SW 1271 (cell line): ENCODE measurements around the gene NEUROD2.
A peak's percentile ranks its signal among the peaks of the same experiment; 100 is the strongest.

Experiments used
- DNase-seq, 2 experiments: peaks; one replicate each; lab custom pipeline; 2025; lab: John Stamatoyannopoulos, UW

Gene NEUROD2

DNA sequence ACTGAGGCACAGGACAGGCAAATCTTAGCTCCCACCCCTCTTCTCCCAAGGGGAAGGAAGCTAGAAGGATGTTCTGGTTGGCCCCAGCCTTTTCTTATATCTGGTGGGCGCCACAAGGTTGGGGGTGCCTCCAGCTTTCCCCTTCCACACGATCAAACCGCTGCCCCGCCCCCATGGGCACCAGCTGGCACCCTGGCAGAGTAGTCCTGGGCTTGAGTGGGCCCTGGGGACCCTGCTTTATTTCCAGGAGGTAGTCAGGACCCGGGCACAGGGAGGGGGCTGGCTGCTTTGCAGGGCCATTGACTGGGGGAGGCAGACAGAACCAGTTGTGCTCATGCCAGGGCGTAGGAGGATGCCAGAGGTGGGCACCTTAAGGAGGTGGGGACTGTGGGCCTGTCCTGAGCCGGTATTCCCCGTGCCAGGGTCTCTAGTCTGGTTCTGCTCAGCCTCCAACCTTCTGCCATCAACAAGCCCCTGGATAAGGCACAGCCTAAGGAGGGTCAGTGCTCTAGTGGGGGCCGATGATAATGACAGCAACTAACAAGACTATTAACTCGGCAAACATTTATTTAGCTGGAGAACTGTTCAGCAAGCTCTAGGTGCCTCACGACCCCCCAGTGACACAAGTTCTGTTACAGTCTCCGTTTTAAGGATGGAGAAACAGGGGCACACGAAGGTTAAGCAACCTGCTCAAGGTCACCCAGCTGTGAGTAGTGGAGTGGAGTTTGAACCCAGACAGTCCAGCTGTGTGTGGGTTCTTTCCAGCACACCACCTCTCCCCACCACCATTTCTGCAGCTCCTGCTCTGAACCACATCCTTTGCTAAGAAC lies 11.5 kb upstream of the NEUROD2 start:
- no peak for DNase-seq

DNA sequence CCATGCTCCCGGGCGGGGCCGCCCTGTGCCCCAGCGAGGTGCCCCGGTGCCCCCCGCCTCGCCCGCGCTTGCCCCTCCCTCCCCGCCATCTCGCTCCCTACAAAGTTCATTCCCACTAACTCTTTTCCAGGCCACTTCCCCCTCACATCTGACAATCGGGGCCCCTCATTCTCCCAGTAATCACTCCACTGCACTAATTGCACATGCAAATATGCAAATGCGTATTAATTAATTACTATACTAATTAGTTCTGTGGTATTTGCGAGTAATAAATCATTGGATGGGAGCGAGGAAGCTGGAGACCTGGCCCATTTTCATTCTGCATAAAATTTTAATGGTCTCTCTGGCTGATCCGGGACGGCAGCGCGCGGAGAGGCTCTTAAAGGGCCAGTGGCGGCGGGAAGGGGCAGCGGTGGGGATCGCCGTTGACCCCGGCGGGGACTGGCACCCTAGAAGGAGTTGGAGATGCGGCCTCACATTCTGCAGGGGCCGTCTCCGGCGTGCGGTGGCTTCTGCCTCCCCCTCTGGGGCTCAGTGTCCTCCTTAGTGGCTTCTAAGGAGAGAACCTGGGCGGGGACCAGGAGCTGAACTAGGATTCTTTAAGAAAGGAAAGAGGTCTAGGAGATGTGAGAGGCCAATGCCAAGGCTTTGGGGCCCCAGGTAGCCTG lies 10.7 kb upstream of the NEUROD2 start:
- peak in 1 of 2 experiments; percentile 49 for DNase-seq

DNA sequence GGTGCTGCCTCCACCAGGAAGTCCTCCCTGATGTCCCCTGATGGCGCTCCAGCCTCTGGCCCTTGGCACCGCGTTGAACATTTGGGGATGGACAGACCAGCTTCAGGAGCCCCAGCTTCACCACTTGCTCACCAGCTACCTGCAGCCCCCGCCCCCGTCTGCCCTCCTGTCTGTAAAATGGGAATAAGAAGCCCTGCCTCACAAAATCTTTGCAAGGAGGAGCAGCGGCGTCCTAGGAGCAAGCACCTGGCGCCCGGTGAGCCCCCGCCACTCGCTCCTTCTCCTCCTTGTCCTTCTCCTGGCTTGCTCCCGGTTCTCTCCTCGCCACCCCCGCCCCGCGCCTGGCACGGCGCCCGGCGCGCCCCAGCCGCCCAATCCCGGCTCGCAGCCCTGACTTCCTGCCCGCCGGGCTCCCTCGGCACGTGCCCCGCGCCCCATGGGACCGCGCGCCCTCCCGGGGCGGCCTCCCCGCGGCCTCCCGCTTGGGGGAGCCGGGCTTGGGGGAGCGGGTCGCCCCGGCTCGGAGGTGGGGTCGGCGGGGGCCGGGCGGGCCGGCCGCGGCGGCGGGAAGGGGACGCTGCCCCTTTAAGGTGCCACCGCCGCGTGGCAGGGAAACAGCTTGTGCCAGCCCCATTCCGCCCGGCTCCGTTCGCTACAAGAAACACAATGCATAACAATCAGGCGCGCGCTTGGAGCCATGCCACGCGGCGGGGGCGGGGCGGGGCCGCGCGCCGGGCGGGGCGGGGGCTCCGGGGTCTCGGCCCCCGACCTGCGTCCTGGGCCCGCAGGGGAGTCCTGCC lies 9.9 kb upstream of the NEUROD2 start:
- DNase-seq = peak in 1 of 2 experiments; percentile 46

DNA sequence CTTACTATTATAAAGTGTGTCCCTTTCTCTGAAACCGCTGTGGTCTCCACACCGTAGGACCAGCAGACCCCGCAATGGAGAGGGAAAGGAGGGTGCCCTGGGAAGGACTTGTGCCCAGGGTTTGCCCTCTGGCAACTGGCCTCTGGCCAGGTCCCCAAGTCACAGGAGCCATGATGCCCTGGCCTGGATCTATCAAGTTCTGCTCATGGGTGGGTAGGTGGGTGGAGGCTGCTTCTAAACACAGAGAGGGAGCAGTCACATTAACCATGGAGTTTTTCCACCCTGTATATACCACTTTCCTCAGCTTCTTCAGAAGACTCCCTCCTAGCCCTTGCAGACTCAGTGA lies 9.4 kb upstream of the NEUROD2 start:
- DNase-seq = no peak

DNA sequence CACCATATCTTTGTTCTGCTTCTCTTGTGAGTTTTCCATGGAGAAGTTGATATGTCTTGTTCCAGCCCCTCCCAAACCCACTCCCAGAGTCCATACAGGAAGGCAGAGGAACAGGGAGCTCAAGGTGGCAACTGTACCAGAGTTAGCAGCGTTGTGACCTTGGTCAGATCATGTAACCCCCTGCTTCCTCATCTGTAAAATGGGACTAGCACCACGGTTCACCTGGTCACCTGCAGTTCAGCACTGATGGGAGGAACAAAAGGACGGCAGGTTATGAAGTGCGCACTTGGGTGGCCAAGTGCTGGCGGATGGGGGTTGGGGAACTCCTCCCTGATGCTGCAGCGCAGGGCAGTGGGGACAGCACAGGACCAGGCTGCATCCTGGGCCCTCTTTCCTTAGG lies 7.7 kb upstream of the NEUROD2 start:
- no peak for DNase-seq

DNA sequence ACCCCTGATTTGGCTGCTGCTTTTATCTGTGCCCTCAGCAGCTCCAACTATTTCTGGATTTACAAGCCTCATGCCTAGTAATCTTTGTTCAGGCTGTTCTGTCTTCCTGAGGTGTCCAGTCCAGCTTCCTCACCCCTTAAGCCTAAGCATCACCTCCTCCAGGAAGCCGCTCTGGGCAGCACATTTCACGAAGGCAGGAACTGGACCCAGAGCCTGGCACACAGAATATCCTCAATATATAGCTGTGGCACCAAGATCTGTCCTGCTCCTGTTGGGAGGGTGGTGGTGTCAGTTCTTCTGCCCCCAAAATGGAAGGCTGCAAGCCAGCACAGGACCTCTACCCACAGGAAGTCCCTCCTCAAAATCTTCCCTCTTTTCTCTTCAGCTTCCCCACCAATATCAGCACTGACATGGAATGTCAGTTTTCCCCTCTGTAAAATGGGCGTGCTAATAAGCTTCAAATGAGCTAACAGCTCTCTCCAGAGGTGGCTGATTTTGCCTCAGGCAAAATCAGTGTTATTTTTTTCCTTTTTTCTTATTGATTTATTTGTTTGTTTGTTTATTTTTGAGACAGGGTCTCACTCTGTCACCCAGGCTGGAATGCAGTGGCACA lies 6.9 kb upstream of the NEUROD2 start:
- DNase-seq = no peak

DNA sequence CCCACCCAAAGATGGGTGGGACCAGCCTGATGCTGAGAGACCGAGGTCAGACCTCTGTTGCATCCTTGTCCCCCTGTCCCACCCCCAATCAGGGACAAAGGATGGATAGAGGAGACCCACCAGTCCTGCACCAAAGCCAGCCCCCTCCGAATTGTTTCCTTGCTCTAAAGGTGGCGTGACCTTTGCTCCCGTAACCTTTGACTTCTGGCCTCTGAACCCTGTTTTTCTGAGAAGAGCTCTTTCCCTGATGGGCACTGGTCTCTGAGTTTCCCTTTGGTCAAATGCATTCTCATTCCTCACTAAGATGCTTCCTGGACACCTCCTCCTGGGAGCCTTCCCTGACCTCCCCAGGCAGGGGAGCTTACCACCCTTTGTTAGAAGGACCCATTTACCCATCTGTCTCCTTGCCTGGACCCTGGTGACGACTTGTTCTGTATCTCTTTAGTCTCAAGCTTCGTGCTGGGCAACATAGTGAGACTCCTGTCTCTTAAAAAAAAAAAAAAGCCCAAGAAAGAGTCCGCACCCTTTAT lies 5.3 kb upstream of the NEUROD2 start:
- DNase-seq = no peak

DNA sequence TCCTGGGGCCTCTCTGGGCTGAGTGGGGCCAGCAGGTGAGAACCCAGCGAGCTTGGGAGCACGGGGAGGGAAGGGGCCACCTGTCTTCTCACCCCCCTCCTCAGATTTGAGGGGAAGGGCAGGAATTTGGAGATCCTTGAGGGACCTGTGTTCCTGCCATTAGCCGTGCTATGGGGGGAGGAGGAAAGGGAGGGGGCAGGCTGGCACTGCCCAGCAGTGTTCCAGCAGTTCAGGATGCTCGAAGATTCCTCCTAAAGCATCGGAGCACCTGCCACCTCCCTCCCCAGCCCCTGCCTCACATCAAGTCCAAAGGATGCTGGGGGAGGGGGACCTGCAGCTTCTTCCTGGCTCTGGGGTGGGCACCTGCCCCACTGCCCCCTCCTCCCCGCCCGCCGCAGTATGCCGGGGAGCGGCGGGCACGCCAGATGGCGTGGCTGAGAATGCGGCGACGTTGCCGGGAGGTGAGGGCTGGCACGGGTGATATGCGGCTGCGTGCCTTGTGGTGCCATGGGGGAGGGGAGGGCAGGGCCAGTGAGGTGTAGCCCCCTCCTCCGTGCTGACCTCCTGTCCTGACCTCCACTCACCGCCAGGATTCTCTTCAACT lies 4.7 kb upstream of the NEUROD2 start:
- DNase-seq = no peak

DNA sequence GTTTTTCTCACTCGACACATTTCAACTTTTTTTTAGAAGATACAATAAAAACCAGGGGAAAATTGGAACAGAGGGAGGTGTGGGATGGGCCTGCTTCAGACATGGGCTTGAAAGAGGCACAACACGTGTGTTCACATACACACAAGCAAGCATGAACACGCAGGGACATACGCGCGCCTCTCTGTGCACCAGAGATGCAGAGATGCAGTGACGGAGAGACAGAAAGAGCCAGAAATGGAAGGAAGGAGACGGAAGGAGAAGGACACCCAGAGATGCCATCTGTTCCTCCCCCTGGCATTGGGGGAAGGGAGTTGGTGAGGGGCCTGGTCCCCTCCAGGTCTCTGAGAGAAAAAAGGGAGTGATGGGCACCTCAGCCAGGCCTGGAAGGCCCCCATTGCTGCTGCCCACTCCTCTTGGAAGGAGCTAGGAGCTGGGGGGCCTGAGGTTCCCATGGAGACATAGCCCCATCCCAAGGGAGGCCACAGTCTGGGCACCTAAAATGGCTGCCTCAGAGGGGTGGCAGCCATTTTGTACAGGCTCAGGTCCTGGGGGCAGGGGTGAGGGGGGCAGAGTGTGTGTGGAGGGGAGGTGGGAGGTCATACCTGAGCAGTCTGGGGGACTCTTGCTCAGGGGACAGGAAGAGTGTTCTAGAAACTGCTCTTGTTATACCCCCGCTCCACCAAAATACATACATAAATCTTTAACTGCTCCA lies 3.8 kb upstream of the NEUROD2 start:
- no peak for DNase-seq

DNA sequence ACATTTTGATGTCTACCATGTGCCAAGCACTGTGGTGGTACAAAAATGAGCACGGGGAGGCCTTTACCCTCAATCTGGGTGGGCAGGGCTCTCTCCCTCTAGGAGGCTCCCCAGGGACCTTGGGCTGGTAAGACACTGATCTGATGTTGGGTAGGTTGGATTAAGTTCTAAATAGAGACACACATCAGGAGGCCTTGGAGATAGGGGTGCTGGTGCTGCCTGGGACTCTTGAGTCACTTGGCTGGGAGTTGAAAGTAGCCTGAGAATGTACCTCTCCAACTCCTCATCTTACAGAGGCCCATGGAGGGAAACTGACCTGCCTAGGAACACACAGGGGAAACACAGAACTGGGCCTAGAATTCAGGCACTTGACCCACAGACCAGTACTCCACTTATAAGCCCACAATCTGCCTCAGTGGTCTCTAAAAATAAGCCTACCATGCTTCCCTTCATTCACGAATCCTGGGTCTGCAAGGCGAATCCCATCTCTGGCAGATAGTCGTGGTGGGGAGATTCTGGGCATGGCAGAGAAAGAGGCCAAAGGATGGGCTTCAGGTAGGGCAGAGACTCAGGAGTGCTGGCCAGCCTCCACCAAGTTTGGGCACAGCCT lies 1.8 kb upstream of the NEUROD2 start:
- no peak for DNase-seq

DNA sequence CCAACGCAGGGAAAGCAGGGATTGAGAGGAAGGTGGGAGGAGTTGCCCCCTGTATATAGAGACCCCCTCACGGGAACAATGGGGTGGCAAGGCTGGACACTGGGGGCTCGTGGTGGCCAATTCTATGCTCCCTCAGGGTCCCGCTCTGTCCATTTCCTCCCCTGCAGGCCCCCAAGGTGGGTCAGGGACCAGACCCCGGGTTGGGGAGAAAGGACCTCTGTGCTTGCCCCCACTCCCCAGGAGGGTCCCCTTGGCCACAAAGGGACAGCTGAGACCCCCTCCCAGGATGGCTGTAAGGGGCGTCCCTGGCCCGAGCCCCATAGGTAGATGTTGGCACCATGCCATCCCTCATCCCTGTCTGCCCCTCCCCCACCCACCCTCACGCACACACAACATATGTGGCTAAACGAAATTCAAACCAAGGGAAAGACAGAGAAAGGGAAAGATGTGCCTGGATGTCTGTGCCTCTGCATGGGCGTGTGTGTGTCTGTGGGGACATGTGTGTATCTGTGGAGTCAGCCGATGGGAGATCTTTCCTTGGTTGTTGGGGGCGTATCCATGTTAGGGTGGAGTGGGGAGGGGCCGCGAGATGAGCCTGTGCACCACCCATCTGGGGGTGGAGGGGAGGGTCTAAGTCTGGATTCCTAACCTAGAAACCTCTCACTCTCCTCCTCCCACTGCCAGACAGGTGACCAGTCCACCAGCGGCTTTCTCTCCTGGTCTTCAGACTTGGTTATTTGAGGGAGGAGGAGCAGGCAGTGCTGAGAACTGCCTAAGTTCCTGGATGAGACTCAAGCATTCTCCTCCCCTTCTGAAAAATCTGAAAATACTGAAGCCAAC lies 642 bp upstream of the NEUROD2 start:
- DNase-seq = no peak

DNA sequence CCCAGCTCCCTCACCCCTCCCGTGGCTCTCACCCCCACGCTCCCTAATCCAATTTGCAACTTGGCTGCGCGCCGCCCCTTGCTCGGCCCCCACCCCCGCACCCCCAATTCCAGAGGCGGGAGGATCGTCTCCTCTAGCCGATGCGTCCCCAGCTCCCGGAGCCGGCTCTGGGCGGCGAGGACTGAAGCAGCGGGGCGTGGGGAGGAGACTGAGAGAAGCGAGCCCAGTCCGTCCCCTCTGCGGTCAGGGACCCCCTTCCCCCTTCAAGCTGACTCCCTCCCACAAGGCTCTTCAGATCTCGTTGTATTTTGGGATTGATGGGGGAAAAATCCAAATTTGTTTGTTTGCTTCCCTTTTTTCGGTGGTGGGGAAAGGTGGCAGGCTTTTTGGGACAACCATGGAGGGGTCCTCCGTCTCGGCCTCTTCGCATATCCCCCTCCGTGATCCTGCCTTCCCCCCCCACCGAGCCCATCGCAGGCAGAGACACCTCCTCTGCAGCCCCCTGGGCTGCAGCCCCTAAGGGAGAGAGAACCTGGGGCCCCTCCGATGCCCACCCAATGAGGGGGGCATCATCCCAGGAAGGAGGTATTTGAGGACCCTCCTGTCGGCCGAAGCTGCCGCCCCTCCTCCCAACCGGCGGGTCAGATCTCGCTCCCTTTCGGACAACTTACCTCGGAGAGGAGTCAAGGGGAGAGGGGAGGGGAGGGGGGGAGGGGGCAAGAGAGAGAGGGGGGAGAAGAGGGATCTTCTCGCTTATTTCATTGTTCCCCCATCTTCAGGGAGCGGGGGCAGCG lies 466 bp downstream of the NEUROD2 start:
- no peak for DNase-seq

DNA sequence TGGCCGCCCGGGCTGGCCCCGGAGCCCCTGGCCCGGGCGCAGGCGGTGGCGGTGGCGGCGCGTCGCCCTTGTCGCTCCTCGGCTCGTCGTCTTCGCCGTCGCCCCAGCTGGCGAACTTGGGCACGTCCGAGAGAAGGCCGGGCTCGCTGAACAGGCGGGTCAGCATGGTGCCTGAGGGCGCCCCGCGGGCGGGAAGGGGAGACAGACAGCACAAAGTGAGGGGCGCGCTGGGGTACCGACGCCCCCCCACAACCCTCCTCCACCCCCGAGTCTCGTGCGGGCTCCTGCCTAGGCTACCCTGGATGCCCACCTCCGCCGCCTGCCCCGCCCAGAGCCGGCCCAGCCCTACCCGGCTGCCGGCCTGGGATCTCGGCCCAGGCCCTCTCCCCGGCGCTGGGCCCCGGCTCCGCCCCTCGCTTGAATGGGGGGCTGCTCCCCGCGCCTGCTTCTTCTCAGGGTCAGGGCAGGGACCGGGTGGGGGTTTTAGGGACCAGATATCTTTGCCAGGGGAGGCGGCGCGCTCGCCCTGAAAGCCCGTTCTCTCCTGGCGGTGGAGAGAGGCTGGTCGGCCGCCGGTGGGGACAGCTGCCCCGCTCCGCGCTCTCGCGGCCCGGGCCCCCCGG lies 1.2 kb downstream of the NEUROD2 start:
- DNase-seq = no peak

DNA sequence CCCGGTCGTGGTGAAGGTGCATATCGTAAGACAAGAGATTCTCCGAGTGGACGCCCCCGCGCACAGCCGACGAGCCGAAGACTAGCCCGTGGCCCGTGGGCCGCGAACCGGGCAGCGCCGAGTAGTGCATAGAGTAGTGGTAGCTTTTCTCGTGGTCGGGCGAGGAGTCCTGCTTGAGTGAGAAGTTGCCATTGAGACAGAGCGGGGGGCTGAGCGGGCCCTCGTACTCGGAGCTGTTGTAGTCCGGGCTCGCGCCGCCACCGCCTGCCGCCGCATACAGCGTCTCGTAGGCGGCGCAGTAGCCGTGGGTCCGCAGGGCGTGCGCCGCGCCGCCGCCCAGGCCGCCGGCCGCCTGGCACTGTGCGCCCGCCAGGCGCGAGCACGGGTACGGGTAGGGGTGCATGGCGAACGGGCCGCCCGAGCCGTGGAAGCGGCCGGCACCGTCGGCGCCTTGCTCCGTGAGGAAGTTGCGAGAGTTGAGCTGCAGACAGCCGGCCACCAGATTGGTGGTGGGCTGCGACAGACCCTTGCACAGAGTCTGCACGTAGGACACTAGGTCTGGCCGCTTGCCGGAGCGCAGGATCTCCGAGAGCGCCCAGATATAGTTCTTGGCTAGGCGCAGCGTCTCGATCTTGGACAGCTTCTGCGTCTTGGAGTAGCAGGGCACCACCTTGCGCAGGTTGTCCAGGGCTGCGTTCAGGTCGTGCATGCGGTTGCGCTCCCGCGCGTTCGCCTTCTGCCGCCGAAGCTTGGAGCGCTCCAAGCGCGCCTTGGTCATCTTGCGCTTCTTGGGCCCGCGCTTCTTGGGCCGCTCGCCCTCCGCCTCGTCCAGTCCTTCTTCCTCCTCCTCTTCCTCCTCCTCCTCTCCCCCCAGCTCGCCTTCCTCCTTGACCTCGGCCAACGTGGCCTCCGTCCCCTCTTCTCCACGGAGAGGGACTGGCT lies 2.0 kb downstream of the NEUROD2 start:
- peak in 1 of 2 experiments; percentile 19 for DNase-seq

DNA sequence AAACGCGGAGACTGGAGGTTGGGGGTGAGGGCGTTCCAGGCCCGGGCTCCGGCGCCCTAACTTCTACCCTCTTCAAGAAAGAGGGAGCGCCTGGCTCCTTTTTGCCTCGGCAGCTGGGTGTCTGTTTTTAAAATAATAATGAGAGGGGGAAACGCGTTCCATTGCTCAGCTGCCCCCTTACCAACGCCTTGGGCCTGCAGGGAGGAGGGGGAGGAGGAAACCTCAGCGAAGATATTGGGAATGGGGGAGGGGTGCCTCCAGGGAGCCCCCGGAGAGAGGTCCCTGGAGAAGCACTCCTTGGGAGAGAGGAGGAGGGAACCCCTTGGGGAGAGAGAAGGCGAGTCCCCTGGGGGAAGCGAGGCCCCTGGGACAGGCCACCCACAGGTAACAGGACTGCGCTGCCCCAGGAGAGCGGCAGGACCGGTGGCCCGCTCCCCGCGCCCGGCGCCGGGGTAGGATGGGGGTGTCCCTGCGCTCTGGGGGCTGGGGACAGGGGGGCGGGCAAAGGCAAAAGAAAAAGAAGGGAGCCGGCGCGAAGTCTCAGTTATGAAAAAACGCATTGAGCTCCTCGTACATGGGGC lies 2.7 kb downstream of the NEUROD2 start:
- DNase-seq = no peak

DNA sequence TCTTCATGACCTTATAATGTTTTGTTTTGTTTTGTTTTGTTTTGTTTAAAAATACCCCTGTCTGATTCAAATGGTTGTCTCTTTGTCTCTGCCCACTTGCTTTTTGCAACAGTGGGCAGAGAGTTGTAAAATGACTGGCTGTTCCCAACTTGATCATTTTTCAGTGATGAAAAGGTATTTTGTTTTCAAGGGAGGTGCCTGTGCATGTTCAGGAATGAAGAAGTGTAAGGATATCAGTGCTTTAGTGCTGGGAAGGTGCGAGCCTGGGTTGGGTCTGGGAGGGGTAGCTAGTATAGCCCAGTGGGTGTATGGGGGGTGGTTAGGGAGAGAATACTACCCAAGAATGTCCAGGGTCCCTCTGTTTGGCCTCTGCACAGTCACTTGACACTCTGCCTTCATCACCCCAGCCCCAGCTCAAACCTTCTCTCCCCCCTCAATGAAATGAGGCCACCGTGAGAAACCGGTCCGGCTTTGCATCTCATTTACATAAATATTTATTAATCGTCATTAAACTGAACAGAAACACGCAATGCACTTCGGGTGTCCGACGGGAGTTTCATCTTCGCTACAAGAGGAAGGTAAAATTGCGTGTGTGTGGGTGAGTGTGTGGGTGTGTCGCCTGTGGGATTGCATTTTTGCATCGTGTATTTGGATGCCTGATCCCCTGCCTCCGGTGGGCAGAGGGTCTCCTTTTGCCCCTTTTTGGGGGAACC lies 4.3 kb downstream of the NEUROD2 start:
- DNase-seq = no peak
